MCF 10A (cell line): ENCODE data around the gene DHX15. TPM values are rescaled to one million over a fixed set of nuclear protein-coding genes. Genes with fewer than 3 reads are reported as not detected.

ENCODE experiments used
- BruUV-seq: library from RNA; stranded (reverse); fragments of 400-500 nt; replicated peaks from 2 replicates; lab custom pipeline; 2021; lab: Mats Ljungman, UMichigan
- CTCF ChIA-PET: fragments of 300-600 bp; sonication (Branson Sonifier 250); formaldehyde crosslinking; extraction: SDS; loops from one replicate; lab custom pipeline; 2021; ENCODE audit warnings: antibody characterized with exemption, inconsistent platforms; lab: Yijun Ruan, JAX
- POLR2A ChIA-PET: fragments of 300-600, 350-650 bp; sonication (Branson Sonifier 250); formaldehyde crosslinking; extraction: SDS; loops from one replicate; lab custom pipeline; 2020; ENCODE audit warnings: antibody characterized with exemption, inconsistent platforms; lab: Yijun Ruan, JAX
- DNase-seq: peaks from one replicate; pipeline ENCODE4 v3.0.0-alpha.2; 2018; ENCODE audit not compliant: unreplicated experiment
- H3K27ac Mint-ChIP-seq: one replicate; pipeline ENCODE4 v1.8.0; 2022; ENCODE audit warnings: mild to moderate bottlenecking, low read depth, mixed read lengths; ENCODE audit not compliant: unreplicated experiment
- H3K27me3 Mint-ChIP-seq: one replicate; pipeline ENCODE4 v1.8.0; 2022; ENCODE audit warnings: mixed read lengths; ENCODE audit not compliant: insufficient read depth, unreplicated experiment
- H3K36me3 Mint-ChIP-seq: one replicate; pipeline ENCODE4 v1.8.0; 2022; ENCODE audit warnings: mild to moderate bottlenecking, moderate library complexity, mixed read lengths; ENCODE audit not compliant: insufficient read depth, unreplicated experiment
- H3K4me1 Mint-ChIP-seq: one replicate; pipeline ENCODE4 v1.8.0; 2022; ENCODE audit warnings: mixed read lengths; ENCODE audit not compliant: insufficient read depth, unreplicated experiment
- H3K4me3 Mint-ChIP-seq: one replicate; pipeline ENCODE4 v1.8.0; 2022; ENCODE audit warnings: mild to moderate bottlenecking, moderate library complexity, mixed read lengths; ENCODE audit not compliant: unreplicated experiment
- H3K9me3 Mint-ChIP-seq: one replicate; pipeline ENCODE4 v1.8.0; 2022; ENCODE audit warnings: mixed read lengths; ENCODE audit not compliant: unreplicated experiment
- CTCF ChIP-seq: fragments of 200-600 bp; IDR thresholded peaks from one replicate; pipeline ENCODE4 v1.8.0; 2022; ENCODE audit warnings: antibody characterized with exemption, mild to moderate bottlenecking; ENCODE audit not compliant: unreplicated experiment
- intact Hi-C: fragments of 100-400 bp; cut with micrococcal nuclease; formaldehyde crosslinking; loops from 2 replicates; pipeline ENCODE4 v1.14.1; 2022
- total RNA-seq: library from RNA; stranded (reverse); gene quantifications from 2 replicates; pipeline ENCODE4 v1.2.3, GENCODE V29; 2022

Gene DHX15
- total RNA-seq, 1 experiment from 2014 or later, result 125 TPM

- POLR2A ChIA-PET, result interaction anchor here (1.1 to 1.3 kb wide), 2 partner anchors 9 to 11 kb away, joined by 3 to 4 read pairs; no protein-coding TSS in a partner anchor
- intact Hi-C loops, result no loop called here
- Mint-ChIP-seq H3K36me3 (peaks cover 47% of the 10 kb centered on the region), H3K27me3 (no peaks in the 10 kb centered on the region), H3K27ac (peak overlapping the region; percentile 66), H3K9me3 (no peaks in the 10 kb centered on the region), H3K4me3 (no peak overlapping the region), H3K4me1 (peaks cover 12% of the 10 kb centered on the region)
- no TSS peak for BruUV-seq
- no peak for DNase-seq
- CTCF ChIA-PET, result no interaction called here
- no peak for TF ChIP-seq CTCF
Observed at GRCh38 chr4:24519649-24520048, 64.7 kb downstream of the DHX15 start.

- Mint-ChIP-seq H3K27ac (no peak overlapping the region), H3K9me3 (no peaks in the 10 kb centered on the region), H3K27me3 (no peaks in the 10 kb centered on the region), H3K4me1 (peaks cover 12% of the 10 kb centered on the region), H3K4me3 (no peak overlapping the region), H3K36me3 (peaks cover 27% of the 10 kb centered on the region)
- ChIA-PET CTCF (no interaction called here), POLR2A (interaction anchor here (0.6 kb wide), 1 partner anchor 39 kb away, joined by 3 read pairs; no protein-coding TSS in a partner anchor)
- no peak for TF ChIP-seq CTCF
- no peak for DNase-seq
- intact Hi-C loops, result no loop called here
- BruUV-seq, result no TSS peak
Observed at GRCh38 chr4:24517676-24518075, 66.7 kb downstream of the DHX15 start.

GRCh38 chr4:24516926-24517325 lies 67.4 kb downstream of the DHX15 start:
- POLR2A ChIA-PET, result no interaction called here
- CTCF ChIA-PET, result no interaction called here
- H3K36me3 Mint-ChIP-seq, result peaks cover 22% of the 10 kb centered on the region

GRCh38 chr4:24515698-24516097 lies 68.7 kb downstream of the DHX15 start:
- no peak for DNase-seq
- H3K27me3 Mint-ChIP-seq, result no peaks in the 10 kb centered on the region
- intact Hi-C loops, result no loop called here
- no peaks in the 10 kb centered on the region for H3K9me3 Mint-ChIP-seq
- no TSS peak for BruUV-seq
- ChIA-PET CTCF (interaction anchor here (0.6 to 2.0 kb wide), 3 partner anchors 9 to 644 kb away, joined by 3 to 5 read pairs (median 4); no protein-coding TSS in a partner anchor), POLR2A (interaction anchor here (0.6 kb wide), 1 partner anchor 1494 kb away, joined by 4 read pairs; no protein-coding TSS in a partner anchor)
- no peak overlapping the region for H3K27ac Mint-ChIP-seq
- H3K36me3 Mint-ChIP-seq, result peaks cover 22% of the 10 kb centered on the region
- no peak for TF ChIP-seq CTCF
- H3K4me3 Mint-ChIP-seq, result no peak overlapping the region
- H3K4me1 Mint-ChIP-seq, result peaks cover 6% of the 10 kb centered on the region

More at GRCh38 chr4:24516926-24517325, 67.4 kb downstream of the DHX15 start:
- TF ChIP-seq CTCF, result no peak
- no peaks in the 10 kb centered on the region for H3K9me3 Mint-ChIP-seq
- no TSS peak for BruUV-seq
- no peak for DNase-seq
- intact Hi-C loops, result no loop called here
- peaks cover 12% of the 10 kb centered on the region for H3K4me1 Mint-ChIP-seq
- no peaks in the 10 kb centered on the region for H3K27me3 Mint-ChIP-seq
- H3K27ac Mint-ChIP-seq, result no peak overlapping the region
- no peak overlapping the region for H3K4me3 Mint-ChIP-seq
